GM18526 (cell line): Measurements from ENCODE around the gene CFAP97.

Source experiments
- POLR2A ChIP-seq: IDR thresholded peaks from 3 replicates; pipeline ENCODE4 v1.6.1; 2011; ENCODE audit not compliant: insufficient read length; ENCODE audit errors: extremely low read depth

Gene CFAP97

GRCh38 chr4:185227713-185228278 lies 24.0 kb upstream of the CFAP97 start:
- TF ChIP-seq POLR2A = no peak

GRCh38 chr4:185227131-185227551 lies 23.3 kb upstream of the CFAP97 start:
- TF ChIP-seq POLR2A = no peak

- TF ChIP-seq POLR2A = no peak
Measured at GRCh38 chr4:185225940-185226339, 22.1 kb upstream of the CFAP97 start.

- TF ChIP-seq POLR2A = no peak
Measured at GRCh38 chr4:185224597-185224996, 20.8 kb upstream of the CFAP97 start.

GRCh38 chr4:185222598-185222997 lies 18.8 kb upstream of the CFAP97 start:
- no peak for TF ChIP-seq POLR2A

GRCh38 chr4:185221912-185222311 lies 18.1 kb upstream of the CFAP97 start:
- no peak for TF ChIP-seq POLR2A

GRCh38 chr4:185221491-185221890 lies 17.7 kb upstream of the CFAP97 start:
- no peak for TF ChIP-seq POLR2A

GRCh38 chr4:185219551-185220344 lies 15.9 kb upstream of the CFAP97 start:
- TF ChIP-seq POLR2A = no peak

GRCh38 chr4:185218312-185218711 lies 14.5 kb upstream of the CFAP97 start:
- no peak for TF ChIP-seq POLR2A

- TF ChIP-seq POLR2A = no peak
Measured at GRCh38 chr4:185217408-185217975, 13.7 kb upstream of the CFAP97 start.

GRCh38 chr4:185215261-185215660 lies 11.5 kb upstream of the CFAP97 start:
- TF ChIP-seq POLR2A = no peak

GRCh38 chr4:185213877-185214276 lies 10.1 kb upstream of the CFAP97 start:
- TF ChIP-seq POLR2A = no peak

- TF ChIP-seq POLR2A = no peak
Measured at GRCh38 chr4:185212581-185212980, 8.8 kb upstream of the CFAP97 start.

- TF ChIP-seq POLR2A = no peak
Measured at GRCh38 chr4:185211641-185212040, 7.8 kb upstream of the CFAP97 start.

GRCh38 chr4:185211035-185211434 lies 7.2 kb upstream of the CFAP97 start:
- peak; percentile 12 for TF ChIP-seq POLR2A

- no peak for TF ChIP-seq POLR2A
Measured at GRCh38 chr4:185210102-185210981, 6.5 kb upstream of the CFAP97 start.
